HepG2 (cell line): ENCODE results near the gene ERICH3. TPM values are rescaled to one million over a fixed set of nuclear protein-coding genes. Genes with fewer than 3 reads are reported as not detected.

Experiments used
- ATAC-seq: fragments of 200-7000 bp; cut with Tn5 transposase; 3 replicates; pipeline ENCODE4 v1.9.1; 2020; ENCODE audit warnings: mild to moderate bottlenecking, moderate library complexity
- BruUV-seq: library from RNA; stranded (reverse); fragments of 400-500 nt; replicated peaks from 2 replicates; lab custom pipeline; 2021; lab: Mats Ljungman, UMichigan
- CTCF ChIA-PET: fragments of 300-600 bp; formaldehyde crosslinking; extraction: SDS; loops from one replicate; lab custom pipeline; 2021; ENCODE audit warnings: low total read pairs, inconsistent platforms, low intra/inter-chr PET ratio; lab: Yijun Ruan, JAX
- POLR2A ChIA-PET: fragments of 350-600 bp; sonication (Branson Sonifier 250); formaldehyde crosslinking; loops from one replicate; lab custom pipeline; 2020; ENCODE audit warnings: antibody characterized with exemption, inconsistent platforms; lab: Yijun Ruan, JAX
- DNase-seq: peaks from one replicate; pipeline ENCODE4 v3.0.0-alpha.2; 2015; ENCODE audit warnings: low spot score
- FAIRE-seq: peaks from 3 replicates; lab custom pipeline; 2011; peaks lifted over from hg19 to GRCh38; lab: Jason Lieb, UNC
- H2AFZ ChIP-seq: one replicate; pipeline ENCODE4 v1.6.1; 2011; ENCODE audit warnings: low read length, inconsistent platforms
- H3K27ac ChIP-seq: fragments of 300-600 bp; 3 replicates; pipeline ENCODE4 v1.8.0; 2011; ENCODE audit warnings: mixed run types, mild to moderate bottlenecking, mixed read lengths, low read length, inconsistent platforms; ENCODE audit not compliant: insufficient read depth; ENCODE audit errors: extremely low read length
- H3K27me3 ChIP-seq, 2 experiments: fragments of 200-600 bp in 1 of 2; 2 replicates in 1 of 2; 3 replicates in 1 of 2; pipeline versions ENCODE4 v1.6.0 to v1.8.0; 2011; ENCODE audit warnings: low read length in 2 of 2, mild to moderate bottlenecking in 2 of 2, moderate library complexity in 2 of 2, inconsistent platforms in 1 of 2; ENCODE audit not compliant: insufficient read depth in 2 of 2, control insufficient read depth in 1 of 2
- H3K36me3 ChIP-seq, 2 experiments: fragments of 200-600 bp in 1 of 2; replicated peaks in 1 of 2; 2 replicates in 1 of 2; 3 replicates in 1 of 2; pipeline versions ENCODE4 v1.5.1 to v1.8.0; 2011; ENCODE audit warnings: low read length in 2 of 2, inconsistent platforms in 1 of 2; ENCODE audit not compliant: insufficient read depth in 2 of 2, control insufficient read depth in 1 of 2
- H3K4me1 ChIP-seq: 2 replicates; pipeline ENCODE4 v1.5.1; 2012; ENCODE audit warnings: low read length, inconsistent platforms; ENCODE audit not compliant: insufficient read depth
- H3K4me2 ChIP-seq: 2 replicates; pipeline ENCODE4 v1.6.0; 2011; ENCODE audit warnings: low read depth, low read length, inconsistent platforms
- H3K4me3 ChIP-seq, 3 experiments: fragments of 200-600 bp in 1 of 3; sonication (generic), shearing (Covaris generic) in 1 of 3; replicated peaks in 1 of 3; 2 replicates each; pipeline ENCODE4 v1.5.1; 2011 to 2016; ENCODE audit warnings: low read length in 3 of 3, inconsistent platforms in 2 of 3, low read depth in 2 of 3, mild to moderate bottlenecking in 2 of 3, control low read depth in 1 of 3, mixed read lengths in 1 of 3; ENCODE audit not compliant: insufficient read depth in 1 of 3
- H3K79me2 ChIP-seq: one replicate; pipeline ENCODE4 v1.6.1; 2011; ENCODE audit warnings: low read length, inconsistent platforms; ENCODE audit not compliant: insufficient read depth
- H3K9ac ChIP-seq: 2 replicates; pipeline ENCODE4 v1.6.0; 2011; ENCODE audit warnings: mild to moderate bottlenecking, low read depth, low read length, inconsistent platforms; ENCODE audit not compliant: insufficient read depth
- H3K9me3 ChIP-seq: 2 replicates; pipeline ENCODE4 v1.5.1; 2012; ENCODE audit warnings: mild to moderate bottlenecking, low read length
- H4K20me1 ChIP-seq: 2 replicates; pipeline ENCODE4 v1.6.0; 2011; ENCODE audit warnings: inconsistent platforms, mild to moderate bottlenecking, low read length, moderate library complexity; ENCODE audit not compliant: insufficient read depth
- AHR ChIP-seq: IDR thresholded peaks from 2 replicates; pipeline ENCODE4 v1.6.1; 2018; ENCODE audit warnings: missing genetic modification reagents, missing compliant biosample characterization
- IRX3 ChIP-seq: sonication (generic); formaldehyde crosslinking; IDR thresholded peaks from 2 replicates; pipeline ENCODE4 v1.8.1; 2023; ENCODE audit warnings: mild to moderate bottlenecking, low read depth, missing genetic modification reagents, borderline replicate concordance
- KLF9 ChIP-seq: IDR thresholded peaks from 2 replicates; pipeline ENCODE4 v1.6.1; 2016; ENCODE audit warnings: low read depth
- MATR3 ChIP-seq: sonication (generic); formaldehyde crosslinking; IDR thresholded peaks from 2 replicates; pipeline ENCODE4 v1.4.0; 2020; ENCODE audit warnings: missing genetic modification reagents
- MTA1 ChIP-seq: sonication (generic); formaldehyde crosslinking; IDR thresholded peaks from 2 replicates; pipeline ENCODE4 v1.4.0; 2020; ENCODE audit warnings: missing genetic modification reagents, mild to moderate bottlenecking, borderline replicate concordance
- SRSF1 ChIP-seq: fragments of 200-400 bp; formaldehyde crosslinking; optimal IDR thresholded peaks from 2 replicates; pipeline ENCODE3; 2017; ENCODE audit warnings: mild to moderate bottlenecking, low read depth, low read length, moderate library complexity
- ZBTB1 ChIP-seq: sonication (generic); formaldehyde crosslinking; IDR thresholded peaks from 2 replicates; pipeline ENCODE4 v1.4.0; 2020; ENCODE audit warnings: missing genetic modification reagents, borderline replicate concordance
- ZNF780A ChIP-seq: sonication (generic); formaldehyde crosslinking; IDR thresholded peaks from 2 replicates; pipeline ENCODE4 v1.8.0; 2022; ENCODE audit warnings: mild to moderate bottlenecking, missing genetic modification reagents, moderate library complexity
- ZNF788 ChIP-seq: sonication (generic); formaldehyde crosslinking; IDR thresholded peaks from 2 replicates; pipeline ENCODE4 v1.5.0; 2020; ENCODE audit warnings: mild to moderate bottlenecking, missing genetic modification reagents, borderline replicate concordance
- ZNF816 ChIP-seq: sonication (generic); formaldehyde crosslinking; IDR thresholded peaks from 2 replicates; pipeline ENCODE4 v1.8.0; 2022; ENCODE audit warnings: missing genetic modification reagents, mild to moderate bottlenecking, borderline replicate concordance
- WGBS: methylation state at CpG from one replicate; pipeline ENCODE4 v1.1.6; 2017; ENCODE audit warnings: low lambda C conversion rate; 5-methylcytosine and 5-hydroxymethylcytosine counted together
- in situ Hi-C: cut with HindIII; loops from 2 replicates; pipeline ENCODE4 v1.10.0; 2017; ENCODE audit warnings: low pct_unique_long_range_greater_than_20kb; ENCODE audit not compliant: extremely low pct_ligation_motif_present
- intact Hi-C: fragments of 100-400 bp; cut with micrococcal nuclease; formaldehyde crosslinking; loops from one replicate; pipeline ENCODE4 v1.10.0; 2022; ENCODE audit not compliant: unreplicated experiment
- polyA plus RNA-seq, 8 experiments: library from polyadenylated mRNA; depleted of rRNA in 3 of 8; stranded (reverse) in 7 of 8; unstranded in 1 of 8; fragments of >200 nt; fragmentation: Illumina TruSeq in 4 of 8; extraction: Trizol in 4 of 8; gene quantifications; 2 replicates each; pipeline versions ENCODE4 v1.2.1 to v1.2.3, GENCODE V29; 2011 to 2016; ENCODE audit warnings: low read depth in 4 of 8, missing spikeins in 1 of 8, mixed read lengths in 1 of 8; ENCODE audit not compliant: insufficient read depth in 1 of 8
- total RNA-seq, 5 experiments: library from RNA; depleted of rRNA; stranded (reverse); fragments of >200 nt; fragmentation: Illumina TruSeq; extraction: Trizol; gene quantifications; 2 replicates each; pipeline ENCODE4 v1.2.3, GENCODE V29; 2016; ENCODE audit warnings: low read depth in 1 of 5
- TF ChIP-seq, protein P1 (sequence below): sonication (generic); formaldehyde crosslinking; conservative IDR thresholded peaks from 2 replicates; pipeline ENCODE4 v1.8.1; 2023; ENCODE audit warnings: missing genetic modification reagents
- TF ChIP-seq, protein P2 (sequence below): sonication (generic); formaldehyde crosslinking; IDR thresholded peaks from 2 replicates; pipeline ENCODE4 v1.5.1; 2020; ENCODE audit warnings: missing genetic modification reagents, mild to moderate bottlenecking, borderline replicate concordance
- TF ChIP-seq, protein P3 (sequence below): sonication (generic); formaldehyde crosslinking; IDR thresholded peaks from 2 replicates; pipeline ENCODE4 v1.5.0; 2020; ENCODE audit warnings: missing genetic modification reagents
- TF ChIP-seq, protein P4 (sequence below): sonication (generic); formaldehyde crosslinking; IDR thresholded peaks from 2 replicates; pipeline ENCODE4 v1.4.0; 2020; ENCODE audit warnings: missing genetic modification reagents, borderline replicate concordance
- TF ChIP-seq, protein P5 (sequence below): IDR thresholded peaks from 2 replicates; pipeline ENCODE4 v1.6.1; 2016; ENCODE audit warnings: missing genetic modification reagents, missing compliant biosample characterization

ERICH3 gene
- total and polyA plus RNA-seq, 2 of the 13 experiments (the other 11 are each of a cell fraction or from before 2014, with no cell fraction given), result 0.03 TPM; not detected in 1

DNA sequence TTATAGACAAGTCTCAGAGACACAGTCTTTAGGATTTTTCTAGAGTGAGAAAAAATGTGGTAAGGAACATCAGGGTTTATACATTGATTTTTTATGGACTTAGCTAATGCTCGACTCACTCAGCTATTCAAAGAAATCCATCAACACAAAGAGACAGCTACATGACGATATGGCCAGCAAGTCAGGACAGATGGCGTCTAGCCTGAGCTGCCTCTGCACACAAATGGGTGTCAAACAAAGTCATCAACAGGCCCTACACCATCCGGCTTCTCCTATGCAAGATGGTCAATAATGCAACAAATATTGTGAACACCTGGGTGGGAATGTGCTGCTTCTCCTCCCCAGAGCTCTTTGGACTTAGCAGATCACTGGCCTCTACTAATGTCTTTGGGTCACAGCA is 13.3 kb upstream of the ERICH3 start (continued):
- TF ChIP-seq, protein P1, sequence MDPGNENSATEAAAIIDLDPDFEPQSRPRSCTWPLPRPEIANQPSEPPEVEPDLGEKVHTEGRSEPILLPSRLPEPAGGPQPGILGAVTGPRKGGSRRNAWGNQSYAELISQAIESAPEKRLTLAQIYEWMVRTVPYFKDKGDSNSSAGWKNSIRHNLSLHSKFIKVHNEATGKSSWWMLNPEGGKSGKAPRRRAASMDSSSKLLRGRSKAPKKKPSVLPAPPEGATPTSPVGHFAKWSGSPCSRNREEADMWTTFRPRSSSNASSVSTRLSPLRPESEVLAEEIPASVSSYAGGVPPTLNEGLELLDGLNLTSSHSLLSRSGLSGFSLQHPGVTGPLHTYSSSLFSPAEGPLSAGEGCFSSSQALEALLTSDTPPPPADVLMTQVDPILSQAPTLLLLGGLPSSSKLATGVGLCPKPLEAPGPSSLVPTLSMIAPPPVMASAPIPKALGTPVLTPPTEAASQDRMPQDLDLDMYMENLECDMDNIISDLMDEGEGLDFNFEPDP, result no peak
- TF ChIP-seq, protein P2, sequence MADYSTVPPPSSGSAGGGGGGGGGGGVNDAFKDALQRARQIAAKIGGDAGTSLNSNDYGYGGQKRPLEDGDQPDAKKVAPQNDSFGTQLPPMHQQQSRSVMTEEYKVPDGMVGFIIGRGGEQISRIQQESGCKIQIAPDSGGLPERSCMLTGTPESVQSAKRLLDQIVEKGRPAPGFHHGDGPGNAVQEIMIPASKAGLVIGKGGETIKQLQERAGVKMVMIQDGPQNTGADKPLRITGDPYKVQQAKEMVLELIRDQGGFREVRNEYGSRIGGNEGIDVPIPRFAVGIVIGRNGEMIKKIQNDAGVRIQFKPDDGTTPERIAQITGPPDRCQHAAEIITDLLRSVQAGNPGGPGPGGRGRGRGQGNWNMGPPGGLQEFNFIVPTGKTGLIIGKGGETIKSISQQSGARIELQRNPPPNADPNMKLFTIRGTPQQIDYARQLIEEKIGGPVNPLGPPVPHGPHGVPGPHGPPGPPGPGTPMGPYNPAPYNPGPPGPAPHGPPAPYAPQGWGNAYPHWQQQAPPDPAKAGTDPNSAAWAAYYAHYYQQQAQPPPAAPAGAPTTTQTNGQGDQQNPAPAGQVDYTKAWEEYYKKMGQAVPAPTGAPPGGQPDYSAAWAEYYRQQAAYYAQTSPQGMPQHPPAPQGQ, result no peak

DNA sequence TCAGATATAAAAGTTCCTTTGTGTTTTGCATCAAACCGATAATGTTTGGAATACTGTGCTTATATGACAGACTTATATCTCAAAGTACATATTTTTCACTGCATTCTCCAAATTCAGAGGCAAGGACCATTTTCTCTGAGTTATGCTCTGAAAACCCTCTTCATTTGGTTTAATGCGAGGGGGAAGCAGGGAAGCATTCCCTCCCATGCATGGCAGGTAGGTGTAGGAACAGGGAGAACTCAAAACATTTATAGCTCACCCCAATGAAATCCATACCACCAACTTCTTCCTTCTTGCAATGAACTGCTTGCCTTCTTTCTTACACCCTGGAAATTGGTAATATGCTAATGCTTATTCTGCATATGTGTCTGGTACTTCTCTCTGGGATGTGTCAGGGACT is 10.7 kb upstream of the ERICH3 start:
- no peak overlapping the region for H3K4me3 ChIP-seq
- in situ Hi-C loops, result loop anchor here (25.0 kb wide), 1 partner anchor 847 kb away; no protein-coding TSS in a partner anchor
- no peaks in the 10 kb centered on the region for H4K20me1 ChIP-seq
- no peak overlapping the region for H3K9ac ChIP-seq
- H3K36me3 ChIP-seq, result no peaks in the 10 kb centered on the region
- ChIA-PET POLR2A (no interaction called here), CTCF (no interaction called here)
- H3K27me3 ChIP-seq, result no peaks in the 10 kb centered on the region
- WGBS, result 42% methylated on average over 2 of the region's 2 CpGs
- DNase-seq (no peak), ATAC-seq (no peak), FAIRE-seq (no peak)
- no TSS peak for BruUV-seq
- no peaks in the 10 kb centered on the region for H3K79me2 ChIP-seq
- H3K9me3 ChIP-seq, result no peaks in the 10 kb centered on the region
- H3K27ac ChIP-seq, result no peak overlapping the region
- H3K4me1 ChIP-seq, result no peaks in the 10 kb centered on the region
- intact Hi-C loops, result loop anchor here (10.0 kb wide), 1 partner anchor 180 kb away; no protein-coding TSS in a partner anchor
- no peak overlapping the region for H3K4me2 ChIP-seq
- no peak overlapping the region for H2AFZ ChIP-seq
- TF ChIP-seq MTA1 (CRISPR knock-in tag) (no peak), ZNF788 (CRISPR knock-in tag) (no peak), ZNF780A (CRISPR knock-in tag) (no peak), IRX3 (CRISPR knock-in tag) (no peak), KLF9 (CRISPR knock-in tag) (no peak), ZBTB1 (CRISPR knock-in tag) (no peak), AHR (no peak), MATR3 (CRISPR knock-in tag) (no peak), ZNF816 (no peak), SRSF1 (no peak)
- TF ChIP-seq, protein P3, sequence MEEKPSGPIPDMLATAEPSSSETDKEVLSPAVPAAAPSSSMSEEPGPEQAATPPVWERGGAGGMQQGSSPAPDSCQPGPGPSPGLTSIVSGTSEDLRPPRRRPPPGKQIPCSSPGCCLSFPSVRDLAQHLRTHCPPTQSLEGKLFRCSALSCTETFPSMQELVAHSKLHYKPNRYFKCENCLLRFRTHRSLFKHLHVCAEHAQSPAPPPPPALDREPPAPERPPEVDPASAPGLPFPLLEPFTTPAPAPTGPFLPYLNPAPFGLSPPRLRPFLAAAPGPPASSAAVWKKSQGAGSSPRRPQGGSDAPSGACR (CRISPR knock-in tag), result no peak
- TF ChIP-seq, protein P4, sequence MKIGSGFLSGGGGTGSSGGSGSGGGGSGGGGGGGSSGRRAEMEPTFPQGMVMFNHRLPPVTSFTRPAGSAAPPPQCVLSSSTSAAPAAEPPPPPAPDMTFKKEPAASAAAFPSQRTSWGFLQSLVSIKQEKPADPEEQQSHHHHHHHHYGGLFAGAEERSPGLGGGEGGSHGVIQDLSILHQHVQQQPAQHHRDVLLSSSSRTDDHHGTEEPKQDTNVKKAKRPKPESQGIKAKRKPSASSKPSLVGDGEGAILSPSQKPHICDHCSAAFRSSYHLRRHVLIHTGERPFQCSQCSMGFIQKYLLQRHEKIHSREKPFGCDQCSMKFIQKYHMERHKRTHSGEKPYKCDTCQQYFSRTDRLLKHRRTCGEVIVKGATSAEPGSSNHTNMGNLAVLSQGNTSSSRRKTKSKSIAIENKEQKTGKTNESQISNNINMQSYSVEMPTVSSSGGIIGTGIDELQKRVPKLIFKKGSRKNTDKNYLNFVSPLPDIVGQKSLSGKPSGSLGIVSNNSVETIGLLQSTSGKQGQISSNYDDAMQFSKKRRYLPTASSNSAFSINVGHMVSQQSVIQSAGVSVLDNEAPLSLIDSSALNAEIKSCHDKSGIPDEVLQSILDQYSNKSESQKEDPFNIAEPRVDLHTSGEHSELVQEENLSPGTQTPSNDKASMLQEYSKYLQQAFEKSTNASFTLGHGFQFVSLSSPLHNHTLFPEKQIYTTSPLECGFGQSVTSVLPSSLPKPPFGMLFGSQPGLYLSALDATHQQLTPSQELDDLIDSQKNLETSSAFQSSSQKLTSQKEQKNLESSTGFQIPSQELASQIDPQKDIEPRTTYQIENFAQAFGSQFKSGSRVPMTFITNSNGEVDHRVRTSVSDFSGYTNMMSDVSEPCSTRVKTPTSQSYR, result no peak
- TF ChIP-seq, protein P5, sequence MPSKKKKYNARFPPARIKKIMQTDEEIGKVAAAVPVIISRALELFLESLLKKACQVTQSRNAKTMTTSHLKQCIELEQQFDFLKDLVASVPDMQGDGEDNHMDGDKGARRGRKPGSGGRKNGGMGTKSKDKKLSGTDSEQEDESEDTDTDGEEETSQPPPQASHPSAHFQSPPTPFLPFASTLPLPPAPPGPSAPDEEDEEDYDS (CRISPR knock-in tag), result no peak
